H1 (cell line): ENCODE results near the gene PEAK3. TPM values are rescaled to one million over a fixed set of nuclear protein-coding genes. Genes with fewer than 3 reads are reported as not detected.

Experiments
- CTCF ChIA-PET: fragments of 300-600 bp; sonication (Branson Sonifier 250); formaldehyde crosslinking; loops from one replicate; lab custom pipeline; 2021; ENCODE audit not compliant: partially characterized antibody; lab: Charles Lee
- POLR2A ChIA-PET: fragments of 300-600 bp; sonication (Branson Sonifier 250); formaldehyde crosslinking; loops from one replicate; lab custom pipeline; 2021; ENCODE audit warnings: inconsistent platforms; ENCODE audit not compliant: partially characterized antibody; lab: Charles Lee
- DNase-seq, 2 experiments: peaks; one replicate each; pipeline versions ENCODE4 v3.0.0 to v3.0.0-alpha.2; 2010 to 2022; ENCODE audit warnings: low spot score in 2 of 2, low read depth in 1 of 2, mixed read lengths in 1 of 2
- FAIRE-seq: peaks from 2 replicates; lab custom pipeline; 2011; peaks lifted over from hg19 to GRCh38; lab: Jason Lieb, UNC
- H2AFZ ChIP-seq: 2 replicates; pipeline ENCODE4 v1.8.1; 2012; ENCODE audit warnings: low read length, inconsistent platforms
- H2AK5ac ChIP-seq: 2 replicates; pipeline ENCODE4 v1.6.1; 2013; ENCODE audit warnings: low read depth, low read length
- H2BK120ac ChIP-seq: replicated peaks from 2 replicates; pipeline ENCODE3; 2013; ENCODE audit warnings: low read depth, low read length, inconsistent platforms
- H2BK12ac ChIP-seq: 2 replicates; pipeline ENCODE4 v1.6.1; 2013; ENCODE audit warnings: low read depth, low read length
- H2BK15ac ChIP-seq: 2 replicates; pipeline ENCODE4 v1.6.1; 2013; ENCODE audit warnings: low read length
- H2BK20ac ChIP-seq: 2 replicates; pipeline ENCODE4 v1.6.1; 2013; ENCODE audit warnings: low read length
- H2BK5ac ChIP-seq: 2 replicates; pipeline ENCODE4 v1.6.1; 2013; ENCODE audit warnings: low read depth, low read length
- H3K14ac ChIP-seq: 2 replicates; pipeline ENCODE4 v1.6.1; 2013; ENCODE audit warnings: inconsistent platforms; ENCODE audit not compliant: insufficient read length
- H3K18ac ChIP-seq: 2 replicates; pipeline ENCODE4 v1.6.1; 2013; ENCODE audit warnings: low read length; ENCODE audit errors: extremely low read depth
- H3K23ac ChIP-seq: 2 replicates; pipeline ENCODE4 v1.6.1; 2013; ENCODE audit warnings: inconsistent platforms; ENCODE audit not compliant: insufficient read length
- H3K23me2 ChIP-seq: 2 replicates; pipeline ENCODE4 v1.6.1; 2013; ENCODE audit warnings: low read depth, low read length
- H3K27ac ChIP-seq: 2 replicates; pipeline ENCODE4 v1.6.1; 2011; ENCODE audit warnings: low read depth, low read length, inconsistent platforms
- H3K27me3 ChIP-seq, 4 experiments: replicated peaks in 1 of 4; 1 replicate in 1 of 4; 2 replicates in 3 of 4; pipeline versions ENCODE4 v1.6.1 to v1.8.1; 2011 to 2013; ENCODE audit warnings: low read length in 3 of 4, mild to moderate bottlenecking in 3 of 4, inconsistent platforms in 2 of 4, mixed read lengths in 2 of 4, moderate library complexity in 1 of 4; ENCODE audit not compliant: control insufficient read depth in 3 of 4, insufficient read depth in 3 of 4; ENCODE audit errors: extremely low read depth in 1 of 4
- H3K36me3 ChIP-seq, 4 experiments: 2 replicates each; pipeline versions ENCODE4 v1.6.1 to v1.8.1; 2011 to 2013; ENCODE audit warnings: mild to moderate bottlenecking in 4 of 4, low read length in 3 of 4, moderate library complexity in 2 of 4, control low read depth in 1 of 4, inconsistent platforms in 1 of 4; ENCODE audit not compliant: insufficient read depth in 4 of 4, control insufficient read depth in 2 of 4
- H3K4ac ChIP-seq: replicated peaks from 2 replicates; pipeline ENCODE3; 2013; ENCODE audit warnings: low read length, low read depth, mixed read lengths, inconsistent platforms; ENCODE audit not compliant: insufficient read length
- H3K4me1 ChIP-seq, 4 experiments: replicated peaks in 1 of 4; 1 replicate in 1 of 4; 2 replicates in 3 of 4; pipeline versions ENCODE4 v1.6.1 to v1.8.1; 2011 to 2013; ENCODE audit warnings: low read length in 3 of 4, inconsistent platforms in 2 of 4, mixed read lengths in 1 of 4; ENCODE audit not compliant: insufficient read depth in 4 of 4, control insufficient read depth in 3 of 4
- H3K4me2 ChIP-seq, 2 experiments: 2 replicates each; pipeline versions ENCODE4 v1.6.1 to v1.8.1; 2011 to 2013; ENCODE audit warnings: low read depth in 2 of 2, low read length in 2 of 2, control low read depth in 1 of 2, inconsistent platforms in 1 of 2, mild to moderate bottlenecking in 1 of 2; ENCODE audit not compliant: insufficient read depth in 1 of 2
- H3K4me3 ChIP-seq, 4 experiments: fragments of 200-600, 300-600 bp in 1 of 4; sonication (generic), shearing (Covaris generic), sonication (Bioruptor Twin) in 1 of 4; 2 replicates each; pipeline versions ENCODE4 v1.5.1 to v1.8.1; 2011 to 2016; ENCODE audit warnings: low read length in 4 of 4, low read depth in 3 of 4, control low read depth in 2 of 4, inconsistent platforms in 2 of 4, mild to moderate bottlenecking in 2 of 4, mixed read lengths in 1 of 4, moderate library complexity in 1 of 4; ENCODE audit not compliant: insufficient read depth in 2 of 4; ENCODE audit errors: extremely low read depth in 1 of 4
- H3K56ac ChIP-seq: replicated peaks from 2 replicates; pipeline ENCODE3; 2013; ENCODE audit warnings: low read depth, mild to moderate bottlenecking, mixed read lengths, low read length, inconsistent platforms; ENCODE audit not compliant: insufficient read length
- H3K79me1 ChIP-seq: 2 replicates; pipeline ENCODE4 v1.6.1; 2013; ENCODE audit warnings: low read depth, low read length, control low read depth
- H3K79me2 ChIP-seq, 2 experiments: 2 replicates each; pipeline versions ENCODE4 v1.6.1 to v1.8.1; 2012 to 2013; ENCODE audit warnings: low read length in 2 of 2, mild to moderate bottlenecking in 2 of 2, inconsistent platforms in 1 of 2; ENCODE audit not compliant: insufficient read depth in 2 of 2, control insufficient read depth in 1 of 2
- H3K9ac ChIP-seq, 4 experiments: replicated peaks in 1 of 4; 1 replicate in 1 of 4; 2 replicates in 3 of 4; pipeline versions ENCODE4 v1.6.1 to v1.8.1; 2011 to 2013; ENCODE audit warnings: low read depth in 3 of 4, low read length in 3 of 4, control low read depth in 2 of 4, mild to moderate bottlenecking in 2 of 4, moderate library complexity in 2 of 4, inconsistent platforms in 1 of 4; ENCODE audit errors: extremely low read depth in 1 of 4
- H3K9me3 ChIP-seq, 2 experiments: 2 replicates each; pipeline versions ENCODE4 v1.6.1 to v1.8.1; 2012 to 2013; ENCODE audit warnings: mild to moderate bottlenecking in 2 of 2, moderate library complexity in 2 of 2, control low read depth in 1 of 2, inconsistent platforms in 1 of 2, low read depth in 1 of 2, low read length in 1 of 2, mixed read lengths in 1 of 2; ENCODE audit not compliant: insufficient read depth in 2 of 2
- H4K20me1 ChIP-seq, 2 experiments: replicated peaks in 1 of 2; 2 replicates each; pipeline versions ENCODE3 to v1.8.1; 2011 to 2013; ENCODE audit warnings: inconsistent platforms in 2 of 2, low read length in 2 of 2, mild to moderate bottlenecking in 1 of 2; ENCODE audit not compliant: insufficient read depth in 2 of 2, control insufficient read depth in 1 of 2
- H4K5ac ChIP-seq: 2 replicates; pipeline ENCODE4 v1.6.1; 2013; ENCODE audit warnings: low read length, low read depth, mixed read lengths, inconsistent platforms; ENCODE audit not compliant: insufficient read length
- H4K8ac ChIP-seq: 2 replicates; pipeline ENCODE4 v1.8.0; 2013; ENCODE audit warnings: mild to moderate bottlenecking, moderate library complexity, low read length, inconsistent platforms; ENCODE audit not compliant: insufficient read depth; ENCODE audit errors: extremely low read depth
- H4K91ac ChIP-seq: replicated peaks from 2 replicates; pipeline ENCODE3; 2013; ENCODE audit warnings: low read length, mixed read lengths, inconsistent platforms; ENCODE audit not compliant: insufficient read length
- CHD2 ChIP-seq: IDR thresholded peaks from 2 replicates; pipeline ENCODE4 v1.6.1; 2012; ENCODE audit warnings: low read length, improper control_type of control experiment
- EGR1 ChIP-seq: IDR thresholded peaks from 2 replicates; pipeline ENCODE4 v1.6.1; 2011; ENCODE audit warnings: low read depth, low read length, borderline replicate concordance
- EP300 ChIP-seq, 2 experiments: IDR thresholded peaks; 1 replicate in 1 of 2; 2 replicates in 1 of 2; pipeline ENCODE4 v1.6.1; 2011 to 2012; ENCODE audit warnings: low read depth in 2 of 2, low read length in 2 of 2, mild to moderate bottlenecking in 2 of 2, borderline replicate concordance in 1 of 2, inconsistent platforms in 1 of 2, moderate library complexity in 1 of 2
- RXRA ChIP-seq: IDR thresholded peaks from 2 replicates; pipeline ENCODE4 v1.6.1; 2011; ENCODE audit warnings: low read depth, mild to moderate bottlenecking, low read length, moderate library complexity; ENCODE audit not compliant: insufficient read depth
- SIRT6 ChIP-seq: IDR thresholded peaks from one replicate; pipeline ENCODE4 v1.7.1; 2012; ENCODE audit warnings: low read length, inconsistent platforms
- SIX5 ChIP-seq: IDR thresholded peaks from 2 replicates; pipeline ENCODE4 v1.6.1; 2011; ENCODE audit warnings: mild to moderate bottlenecking, low read depth, low read length
- SRF ChIP-seq: IDR thresholded peaks from 2 replicates; pipeline ENCODE4 v1.6.1; 2011; ENCODE audit warnings: mild to moderate bottlenecking, low read depth, low read length, moderate library complexity
- YY1 ChIP-seq: IDR thresholded peaks from 2 replicates; pipeline ENCODE4 v1.6.1; 2011; ENCODE audit warnings: low read depth, mild to moderate bottlenecking, low read length
- WGBS, 2 experiments: shearing (Covaris generic) in 1 of 2; methylation state at CpG; one replicate each; pipeline versions ENCODE4 v1.1.6 to v1.1.7; 2013 to 2015; ENCODE audit warnings: low lambda C conversion rate in 2 of 2, mixed read lengths in 2 of 2, inconsistent platforms in 1 of 2, low coverage in 1 of 2, missing lambda C conversion rate in 1 of 2; ENCODE audit not compliant: insufficient replicate concordance in 2 of 2, insufficient coverage in 1 of 2, insufficient read length in 1 of 2; ENCODE audit errors: extremely low coverage in 1 of 2, missing lambda C conversion rate in 1 of 2; 5-methylcytosine and 5-hydroxymethylcytosine counted together
- polyA plus RNA-seq, 7 experiments: library from polyadenylated mRNA; depleted of rRNA in 3 of 7; stranded (reverse) in 5 of 7; unstranded in 2 of 7; fragments of >200 nt in 5 of 7; fragments of 200-250 nt in 2 of 7; gene quantifications; 1 replicate in 5 of 7; 2 replicates in 1 of 7; 4 replicates in 1 of 7; pipeline versions ENCODE4 v1.2.1 to v1.2.3, GENCODE V29; 2011 to 2013; ENCODE audit warnings: missing spikeins in 2 of 7, mixed read lengths in 2 of 7
- total RNA-seq: library from RNA; stranded (reverse); fragmentation: NEBNext Ultra II Directional; extraction: Animal tissue kit (Norgen Biotek cat#: 25700); gene quantifications from 2 replicates; pipeline ENCODE4 v1.2.1, GENCODE V29; 2021

The PEAK3 gene
- total and polyA plus RNA-seq, 2 of the 8 experiments (the other 6 are each of a cell fraction or from before 2014, with no cell fraction given) = not detected

- Histone ChIP-seq H3K4ac (no peak overlapping the region), H3K4me1 (peaks cover 0 to 24% (median 14%) of the 10 kb centered on the region in 4 experiments; a peak in 6 of 7 replicates), H4K91ac (no peak overlapping the region), H2AFZ (no peak overlapping the region), H4K8ac (peak overlapping the region; percentile 86; the same call in 1 of the 2 replicates), H3K9ac (peak overlapping the region in 3 of 4 experiments; percentile 75 to 93 (median 82); a peak in 4 of 7 replicates), H3K56ac (no peak overlapping the region), H3K23me2 (peaks cover 9% of the 10 kb centered on the region; the same call in 1 of the 2 replicates), H4K5ac (no peak overlapping the region), H3K27ac (no peak overlapping the region; the same call in 1 of the 2 replicates), H2BK12ac (no peak overlapping the region), H3K27me3 (no peaks in the 10 kb centered on the region), H4K20me1 (peaks cover 14 to 30% of the 10 kb centered on the region in 2 experiments), H2BK15ac (no peak overlapping the region), H3K36me3 (peaks cover 0 to 15% (median 7%) of the 10 kb centered on the region in 4 experiments; a peak in 5 of 8 replicates), H2BK120ac (no peak overlapping the region), H3K79me2 (peaks cover 29 to 55% of the 10 kb centered on the region in 2 experiments), H3K23ac (no peak overlapping the region), H3K79me1 (peaks cover 17% of the 10 kb centered on the region), H2AK5ac (no peak overlapping the region), H3K18ac (peak overlapping the region; percentile 95), H2BK20ac (no peak overlapping the region), H3K4me3 (peak overlapping the region; percentile 56 to 81 (median 60)), H3K9me3 (no peaks in the 10 kb centered on the region), H3K4me2 (peak overlapping the region; percentile 7 to 93; a peak in 3 of 4 replicates), H3K14ac (no peak overlapping the region), H2BK5ac (no peak overlapping the region)
- POLR2A ChIA-PET = interaction anchor here (0.7 to 4.7 kb wide), 16 partner anchors 9 to 151 kb away, joined by 3 to 52 read pairs (median 4); partner anchors contain the start of genes AMH and DOT1L
- DNase-seq = no peak
- no peak for FAIRE-seq
- CTCF ChIA-PET = interaction anchor here (0.7 to 1.5 kb wide), 15 partner anchors 10 to 90 kb away, joined by 3 to 8 read pairs (median 4); no protein-coding TSS in a partner anchor
- 0% methylated on average over 12 of the region's 28 CpGs; no CpG with 5 or more reads in 1 of the 2 experiments for WGBS, 2 experiments
- TF ChIP-seq CHD2 (no peak), SIRT6 (no peak), YY1 (peak; percentile 75), SRF (0 out of 2 replicates have a peak, but pooled peaks have one; percentile 7), EGR1 (no peak), EP300 (IDR thresholded peaks at IDR 0.05; ENCODE audit: borderline replicate concordance in 1 of 2, low read depth in 2 of 2, low read length in 2 of 2) (peak in 1 of 2 experiments; percentile 80; a peak in 1 of 3 replicates), SIX5 (no peak), RXRA (no peak)
These were observed 46.0 kb downstream of the PEAK3 start for GRCh38 chr19:2236064-2236313.
